Nucleus accumbens (tissue), 56 donors: Measurements from ENCODE around the gene ESPNL.

Experiments
- DNase-seq, 56 donors: peaks; one replicate each; lab custom pipeline; 2025; lab: John Stamatoyannopoulos, UW

ESPNL gene

GRCh38 chr2:238077292-238077691 is 22.8 kb upstream of the ESPNL start:
- no peak for DNase-seq

DNA sequence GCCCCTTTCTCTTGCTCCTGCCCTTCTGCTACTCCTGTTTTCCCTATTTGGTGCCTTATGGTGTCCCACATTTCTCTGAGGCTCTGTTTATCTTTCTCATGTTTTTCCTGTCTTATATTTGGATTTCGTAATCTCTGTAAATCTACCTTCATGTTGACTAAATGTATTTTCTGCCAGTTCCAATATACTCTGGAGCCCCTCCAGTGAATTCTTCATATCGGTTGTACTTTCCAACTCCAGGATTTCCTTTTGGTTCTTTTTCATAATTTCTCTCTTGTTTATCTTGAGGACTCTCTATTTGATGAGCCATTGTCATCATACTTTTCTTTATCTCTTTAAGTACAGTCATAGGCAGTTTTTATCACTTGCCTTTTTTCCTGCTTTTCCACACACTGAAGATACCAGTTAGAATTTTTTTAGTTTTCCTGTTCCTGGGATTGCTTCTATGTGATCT is 20.2 kb upstream of the ESPNL start:
- no peak for DNase-seq

- DNase-seq, result no peak
Observed at GRCh38 chr2:238080518-238080917, 19.6 kb upstream of the ESPNL start.

- DNase-seq, result peak in 8 of 56 donors; percentile 5 to 32 (median 18)
Observed at GRCh38 chr2:238081150-238081549, 19.0 kb upstream of the ESPNL start.

GRCh38 chr2:238081561-238081960 is 18.6 kb upstream of the ESPNL start:
- DNase-seq, result peak in 3 of 56 donors; percentile 7 to 43 (median 28)

DNA sequence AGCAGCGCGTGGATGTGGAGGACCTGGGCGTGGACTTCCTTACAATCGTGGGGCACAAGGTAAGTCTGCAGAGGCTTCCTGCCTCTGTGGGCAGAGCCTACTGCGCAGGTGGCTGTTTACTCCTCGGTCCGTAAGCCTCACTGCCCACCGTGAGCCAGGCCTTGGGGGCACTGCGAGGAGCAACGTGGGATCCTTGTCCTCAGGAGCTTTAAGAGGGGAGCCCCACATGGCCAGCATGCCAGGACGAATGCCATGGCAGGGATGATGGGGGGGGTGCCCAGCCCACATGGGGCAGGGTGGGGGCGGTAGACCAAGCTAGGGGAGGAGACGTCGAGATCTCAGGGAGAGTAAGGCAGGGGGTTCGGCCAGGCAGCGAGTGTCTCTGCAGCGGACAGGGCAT is 18.0 kb upstream of the ESPNL start:
- DNase-seq, result no peak

- no peak for DNase-seq
Observed at GRCh38 chr2:238082827-238083226, 17.3 kb upstream of the ESPNL start.

- DNase-seq, result no peak
Observed at GRCh38 chr2:238083919-238084318, 16.2 kb upstream of the ESPNL start.

DNA sequence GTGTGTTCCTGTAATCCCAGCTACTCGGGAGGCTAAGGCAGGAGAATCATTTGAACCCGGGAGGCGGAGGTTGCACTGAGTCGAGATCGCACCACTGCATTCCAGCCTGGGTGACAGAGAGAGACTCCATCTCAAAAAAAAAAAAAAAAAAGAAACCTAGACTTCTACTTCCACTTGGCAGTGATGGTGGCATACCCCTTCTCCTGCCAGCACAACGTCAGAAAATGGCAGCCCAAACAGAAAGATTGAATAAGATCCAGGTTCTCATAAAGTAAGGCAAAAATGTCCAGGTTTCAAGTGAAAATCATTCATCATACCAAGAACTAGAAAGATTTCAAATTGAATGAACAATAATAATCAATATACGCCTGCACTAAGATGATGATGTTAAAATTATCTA is 15.4 kb upstream of the ESPNL start:
- DNase-seq, result no peak

DNA sequence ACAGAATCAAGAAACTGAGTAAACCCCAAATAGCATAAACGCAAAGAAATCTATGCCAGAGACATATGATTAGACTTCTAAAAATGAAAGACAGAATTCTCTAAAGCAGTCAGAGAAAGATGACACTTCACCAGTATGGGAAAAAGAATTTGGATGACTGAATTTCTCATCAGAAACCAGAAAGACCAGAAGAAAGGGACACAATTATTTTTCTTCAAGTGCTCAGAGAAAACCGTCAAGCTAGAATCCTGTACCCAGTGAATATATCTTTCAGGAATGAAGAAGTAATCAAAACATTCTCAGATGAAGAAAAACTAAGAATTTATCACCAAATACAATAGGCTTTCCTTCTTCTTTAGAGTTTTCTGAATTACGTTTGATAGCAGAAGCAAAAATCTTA is 14.2 kb upstream of the ESPNL start:
- no peak for DNase-seq

DNA sequence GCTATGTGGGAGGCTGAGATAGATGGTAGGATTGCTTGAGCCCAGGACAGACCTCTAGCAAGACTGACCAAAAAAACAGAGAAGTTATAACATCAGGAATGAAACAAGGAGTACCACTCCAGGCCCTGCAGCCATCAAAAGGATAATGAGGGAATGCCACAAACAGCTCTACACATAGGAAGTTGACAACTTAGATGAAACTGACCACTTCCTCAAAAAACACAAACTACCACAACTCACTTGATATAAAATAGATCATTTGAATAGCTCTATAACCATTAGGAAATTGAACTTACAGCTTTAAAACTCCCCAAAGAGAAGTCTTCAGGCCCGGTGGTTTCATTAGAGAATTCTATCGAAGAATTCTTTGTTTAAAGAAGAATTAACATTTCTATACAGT is 12.9 kb upstream of the ESPNL start:
- no peak for DNase-seq

DNA sequence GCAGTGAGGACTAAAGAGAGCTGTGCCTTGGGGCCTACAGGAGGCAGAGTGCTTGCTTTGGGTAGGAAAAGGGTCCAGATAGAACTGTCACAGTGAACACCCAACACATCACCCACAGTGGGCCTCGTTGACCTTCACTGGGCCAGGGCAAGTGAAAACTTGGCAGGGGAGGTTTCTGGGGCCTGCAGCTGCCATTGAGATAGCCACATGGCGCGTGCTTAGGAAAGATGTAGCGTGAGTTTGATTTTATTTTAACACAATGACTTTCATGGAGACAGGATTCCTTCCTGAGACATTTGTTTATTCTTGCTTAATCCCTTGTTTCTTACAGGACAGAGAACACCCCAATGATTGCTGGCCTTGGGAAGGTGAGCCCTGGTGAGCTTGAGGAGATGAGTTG is 9.3 kb upstream of the ESPNL start:
- DNase-seq, result no peak

GRCh38 chr2:238091436-238092060 is 8.6 kb upstream of the ESPNL start:
- no peak for DNase-seq

DNA sequence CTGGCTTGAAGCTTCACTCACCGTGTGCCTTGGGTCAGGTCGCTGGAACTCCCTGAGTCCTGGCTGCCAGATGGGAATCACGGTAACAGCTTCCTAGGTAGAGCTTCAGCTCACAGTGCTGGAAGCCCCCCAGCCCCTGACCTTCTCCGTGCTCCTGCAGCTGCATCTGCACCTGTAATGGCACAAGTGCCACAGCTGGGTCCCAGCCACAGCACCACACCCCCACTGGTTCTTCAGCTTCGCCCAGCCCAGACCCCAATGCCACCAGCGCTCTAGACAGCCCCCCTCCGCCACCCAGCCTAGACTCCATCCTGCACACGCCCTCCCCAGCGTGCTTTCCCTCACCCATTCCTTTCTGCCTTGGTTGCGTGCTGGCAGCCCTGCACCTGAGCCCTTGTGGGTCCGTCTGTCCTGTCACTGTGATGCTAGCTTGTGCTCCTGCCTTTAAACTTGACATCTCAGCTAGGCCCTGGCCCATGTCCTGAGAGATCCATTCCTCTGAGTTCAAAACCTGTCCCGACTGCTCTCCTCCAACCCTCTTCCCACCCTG is 7.6 kb upstream of the ESPNL start:
- DNase-seq, result no peak

DNA sequence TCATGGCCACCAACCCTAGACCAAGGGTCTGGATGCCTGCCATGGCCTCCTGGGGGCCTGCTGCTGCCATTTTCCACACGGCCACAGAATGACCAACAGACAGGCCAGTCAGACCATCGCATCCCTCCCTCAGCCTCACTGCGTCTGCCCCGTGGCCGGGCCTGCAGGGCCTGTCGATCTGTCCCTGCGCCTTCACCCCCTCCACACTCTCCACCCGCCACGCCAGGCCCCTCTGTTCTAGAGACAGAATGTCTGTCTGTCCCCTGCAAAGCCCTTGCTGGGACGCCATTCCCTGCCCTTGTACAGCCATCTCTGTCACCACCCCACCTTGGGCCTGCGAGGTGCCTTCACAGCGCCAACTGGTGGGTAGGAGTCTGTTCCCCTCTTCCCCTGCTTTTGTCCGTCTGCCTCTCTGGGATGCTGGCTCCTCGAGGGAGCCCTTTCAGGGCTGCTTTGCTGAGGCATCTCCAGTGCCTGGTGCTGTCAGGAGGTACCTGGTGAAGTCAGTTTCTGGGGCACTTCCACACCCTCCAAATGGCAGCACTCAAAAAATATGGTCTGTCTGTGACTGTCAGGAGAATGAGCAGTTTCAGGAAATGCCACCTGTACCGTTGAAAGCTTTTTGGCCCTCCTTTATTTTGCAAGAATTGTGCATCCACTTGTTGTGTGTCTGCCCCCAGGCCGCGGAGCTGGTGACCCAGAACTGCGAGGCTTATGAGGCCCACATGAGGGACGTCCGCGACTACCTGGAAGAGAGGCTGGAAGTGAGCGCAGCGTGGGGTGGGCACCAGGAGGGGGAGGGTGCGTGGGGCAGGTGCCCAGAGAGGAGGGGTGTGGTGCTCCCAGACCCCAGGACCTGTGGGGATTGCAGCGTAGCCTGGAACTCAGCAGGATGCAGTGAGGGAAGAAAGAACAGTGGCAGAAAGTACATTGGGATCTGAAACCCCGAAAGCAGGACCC is 6.7 kb upstream of the ESPNL start:
- no peak for DNase-seq

- no peak for DNase-seq
Observed at GRCh38 chr2:238094438-238095022, 5.6 kb upstream of the ESPNL start.

- DNase-seq, result no peak
Observed at GRCh38 chr2:238095143-238095542, 5.0 kb upstream of the ESPNL start.

- no peak for DNase-seq
Observed at GRCh38 chr2:238096311-238097011, 3.7 kb upstream of the ESPNL start.

DNA sequence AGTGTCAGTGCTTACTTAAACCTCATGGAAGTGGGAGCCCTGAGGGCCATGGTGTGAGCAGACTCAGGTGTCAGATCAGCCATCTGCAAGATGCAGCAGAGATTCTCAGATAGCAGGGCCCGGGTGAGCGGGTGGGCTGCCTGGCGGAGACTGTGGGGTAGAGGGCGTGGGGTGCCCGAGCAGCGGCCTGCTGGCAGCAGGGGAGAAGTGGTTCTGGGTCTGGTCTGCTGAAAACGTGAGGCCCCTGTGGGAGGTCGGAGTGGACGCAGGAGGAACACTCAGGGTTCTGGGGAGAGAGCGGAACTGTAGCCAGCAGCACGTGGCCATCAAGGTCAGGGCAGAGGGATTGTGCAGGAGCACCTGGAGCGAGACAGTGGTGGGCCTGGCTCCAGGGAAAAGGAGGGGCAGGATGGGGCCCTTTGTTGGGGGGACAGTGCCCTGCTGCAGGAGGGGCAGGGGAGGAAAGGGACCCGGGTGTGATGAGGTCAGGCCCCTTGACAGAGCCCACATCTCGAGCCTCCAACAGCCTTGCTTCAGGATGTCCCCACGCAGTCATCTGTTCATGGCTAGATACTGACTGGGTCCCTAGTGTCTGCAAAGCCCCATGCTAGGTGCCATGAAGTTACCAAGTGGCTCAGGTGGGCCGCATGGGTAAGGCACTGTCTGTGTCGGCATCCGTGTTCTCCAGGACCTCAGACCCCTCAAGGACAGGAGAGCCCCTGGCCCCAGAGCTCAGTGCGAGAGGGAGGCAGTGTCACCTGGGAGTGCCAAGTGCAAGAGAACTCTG is 2.7 kb upstream of the ESPNL start:
- DNase-seq, result no peak
